ENCODE measurements around the gene NEO1. TPM values are rescaled to one million over a fixed set of nuclear protein-coding genes. Genes with fewer than 3 reads are reported as not detected.

Gene NEO1
- total and polyA plus RNA-seq, 4 donors: 1.6 to 9.9 (median 5.8) TPM

- Histone ChIP-seq H3K27me3 (ENCODE audit: control insufficient read depth in 4 of 4, insufficient read depth in 4 of 4, low read length in 3 of 4) (peaks cover 0 to 2% (median 0%) of the 10 kb centered on the region in 4 donors), H3K27ac (ENCODE audit: low read depth in 1 of 2, low read length in 2 of 2) (no peak overlapping the region), H3K9me3 (ENCODE audit: control insufficient read depth in 4 of 4, low read length in 3 of 4) (no peaks in the 10 kb centered on the region), H3K4me3 (ENCODE audit: low read depth in 1 of 3, low read length in 3 of 3) (no peak overlapping the region), H3K4me1 (ENCODE audit: control insufficient read depth in 4 of 4, insufficient read depth in 4 of 4, low read length in 3 of 4) (no peaks in the 10 kb centered on the region), H3K36me3 (ENCODE audit: control insufficient read depth in 4 of 4, insufficient read depth in 3 of 4, low read depth in 1 of 4, low read length in 3 of 4) (no peaks in the 10 kb centered on the region), H3K9ac (ENCODE audit: low read depth in 1 of 2, low read length in 2 of 2) (no peak overlapping the region)
- DNase-seq (ENCODE audit: low spot score): no peak
- WGBS: 49% methylated on average over 8 of the region's 8 CpGs
- no peak for TF ChIP-seq MAX (IDR thresholded peaks at IDR 0.05)
- TF ChIP-seq ATF3 (IDR thresholded peaks at IDR 0.05): no peak
- no peak for TF ChIP-seq TAF1 (conservative IDR thresholded peaks at IDR 0.05)
- no peak for TF ChIP-seq FOXA1 (IDR thresholded peaks at IDR 0.05)
- no peak for TF ChIP-seq GABPA (IDR thresholded peaks at IDR 0.05 in 1 of 2, conservative IDR thresholded peaks at IDR 0.05 in 1 of 2)
- no peak for TF ChIP-seq HNF4G (IDR thresholded peaks at IDR 0.05)
Measured at GRCh38 chr15:73021139-73021621, 31.1 kb upstream of the NEO1 start.

- H3K9ac ChIP-seq (ENCODE audit: low read depth in 1 of 2, low read length in 2 of 2): no peak overlapping the region
Measured at GRCh38 chr15:73022161-73022560, 30.1 kb upstream of the NEO1 start.

More at GRCh38 chr15:73022161-73022560, 30.1 kb upstream of the NEO1 start:
- H3K27me3 ChIP-seq (ENCODE audit: control insufficient read depth in 4 of 4, insufficient read depth in 4 of 4, low read length in 3 of 4): peaks cover 0 to 2% (median 0%) of the 10 kb centered on the region in 4 donors
- DNase-seq (ENCODE audit: low spot score): no peak
- no peak overlapping the region for H3K27ac ChIP-seq (ENCODE audit: low read depth in 1 of 2, low read length in 2 of 2)
- H3K4me1 ChIP-seq (ENCODE audit: control insufficient read depth in 4 of 4, insufficient read depth in 4 of 4, low read length in 3 of 4): no peaks in the 10 kb centered on the region
- WGBS: 74% methylated on average over 5 of the region's 5 CpGs
- no peak overlapping the region for H3K4me3 ChIP-seq (ENCODE audit: low read depth in 1 of 3, low read length in 3 of 3)
- TF ChIP-seq ATF3 (IDR thresholded peaks at IDR 0.05) (no peak), HNF4A (conservative IDR thresholded peaks at IDR 0.05) (no peak), TAF1 (conservative IDR thresholded peaks at IDR 0.05) (no peak), ZBTB33 (IDR thresholded peaks at IDR 0.05) (no peak), REST (IDR thresholded peaks at IDR 0.05) (no peak), SP1 (IDR thresholded peaks at IDR 0.05) (no peak), NR2F2 (IDR thresholded peaks at IDR 0.05) (no peak), FOXA2 (IDR thresholded peaks at IDR 0.05) (no peak), CTCF (IDR thresholded peaks at IDR 0.05; ENCODE audit: low read depth, low read length, missing input control) (no peak), RXRA (IDR thresholded peaks at IDR 0.05) (no peak), HNF4G (IDR thresholded peaks at IDR 0.05) (no peak), FOXA1 (IDR thresholded peaks at IDR 0.05) (no peak), YY1 (IDR thresholded peaks at IDR 0.05) (no peak), RAD21 (IDR thresholded peaks at IDR 0.05) (no peak), MAX (IDR thresholded peaks at IDR 0.05) (no peak), EGR1 (IDR thresholded peaks at IDR 0.05; ENCODE audit: low read depth in 2 of 2) (no peak), GABPA (IDR thresholded peaks at IDR 0.05 in 1 of 2, conservative IDR thresholded peaks at IDR 0.05 in 1 of 2) (no peak), JUND (IDR thresholded peaks at IDR 0.05) (no peak)
- H3K36me3 ChIP-seq (ENCODE audit: control insufficient read depth in 4 of 4, insufficient read depth in 3 of 4, low read depth in 1 of 4, low read length in 3 of 4): no peaks in the 10 kb centered on the region
- H3K9me3 ChIP-seq (ENCODE audit: control insufficient read depth in 4 of 4, low read length in 3 of 4): no peaks in the 10 kb centered on the region
